Progenitor cell of endocrine pancreas (in vitro differentiated cells): ENCODE results near the gene GLRX3. TPM values are rescaled to one million over a fixed set of nuclear protein-coding genes. Genes with fewer than 3 reads are reported as not detected.

Source experiments
- DNase-seq: peaks from one replicate; pipeline ENCODE4 v3.0.0; 2021; ENCODE audit warnings: low spot score; ENCODE audit not compliant: unreplicated experiment
- H3K27ac Mint-ChIP-seq: 2 replicates; pipeline ENCODE4 v1.8.0; 2021; ENCODE audit warnings: mild to moderate bottlenecking, moderate library complexity, mixed read lengths
- H3K27me3 Mint-ChIP-seq: 2 replicates; pipeline ENCODE4 v1.8.0; 2021; ENCODE audit warnings: mixed read lengths
- H3K36me3 Mint-ChIP-seq: 2 replicates; pipeline ENCODE4 v1.8.0; 2022; ENCODE audit warnings: mixed read lengths; ENCODE audit not compliant: insufficient read depth
- H3K4me1 Mint-ChIP-seq: 2 replicates; pipeline ENCODE4 v1.8.0; 2021; ENCODE audit warnings: low read depth, mixed read lengths
- H3K4me3 Mint-ChIP-seq: 2 replicates; pipeline ENCODE4 v1.8.0; 2021; ENCODE audit warnings: low read depth, mild to moderate bottlenecking, moderate library complexity, mixed read lengths
- H3K9me3 Mint-ChIP-seq: 2 replicates; pipeline ENCODE4 v1.8.0; 2021; ENCODE audit warnings: low read depth, mixed read lengths
- total RNA-seq: library from RNA; stranded (reverse); gene quantifications from 2 replicates; pipeline ENCODE4 v1.2.1, GENCODE V29; 2021
- TF ChIP-seq, protein P1 (sequence below): fragments of 200-600 bp; sonication (generic); IDR thresholded peaks from one replicate; pipeline ENCODE4 v1.5.0; 2021; ENCODE audit warnings: antibody characterized with exemption, mild to moderate bottlenecking; ENCODE audit not compliant: unreplicated experiment

The GLRX3 gene
- total RNA-seq, 1 donor from 2014 or later = 80.8 TPM

DNA sequence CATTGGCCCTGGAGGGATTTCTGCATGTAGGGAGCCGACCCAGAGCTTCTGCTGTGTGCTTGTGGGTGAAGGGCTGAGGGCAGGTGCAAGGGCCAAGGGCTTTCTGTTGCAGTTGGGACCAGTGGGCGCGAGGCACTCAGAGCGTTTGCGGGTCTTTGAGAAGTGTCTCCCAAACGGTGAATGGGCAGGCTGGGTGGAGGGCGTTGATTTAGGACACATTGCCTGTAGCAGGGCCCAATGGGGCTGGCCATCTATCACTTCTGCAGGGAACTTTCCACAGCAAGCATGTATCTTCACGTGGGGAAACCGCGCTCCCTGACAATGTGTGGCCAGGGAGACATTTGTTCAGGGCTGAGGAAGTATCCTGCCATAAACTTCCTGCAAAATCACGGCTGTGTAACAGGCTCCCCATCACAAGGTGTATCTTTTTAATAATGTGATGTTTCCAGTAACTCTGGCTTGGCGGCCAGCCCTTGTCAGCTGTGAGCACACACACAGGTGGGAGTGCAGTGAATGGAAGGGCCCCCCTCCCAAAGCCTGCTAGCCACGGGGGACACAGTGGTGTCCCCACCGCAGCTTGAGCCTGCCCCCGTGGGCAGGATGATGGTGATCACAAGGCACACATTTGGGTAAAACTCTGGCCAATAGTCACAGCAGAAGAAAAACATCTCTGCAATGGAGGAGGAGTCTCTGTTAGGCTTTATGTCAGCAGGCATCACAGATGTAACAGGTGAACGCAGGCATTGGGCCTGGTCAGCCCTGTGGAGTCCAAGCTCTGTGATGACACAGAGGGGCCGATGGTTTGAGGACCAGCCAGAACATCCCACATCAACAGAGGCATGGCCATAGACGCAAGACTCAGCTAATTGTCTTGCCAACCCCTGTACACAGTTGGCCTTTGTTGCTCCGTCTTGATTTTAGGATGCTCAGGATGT lies 84.3 kb downstream of the GLRX3 start:
- no peaks in the 10 kb centered on the region for H3K9me3 Mint-ChIP-seq
- no peaks in the 10 kb centered on the region for H3K4me1 Mint-ChIP-seq
- TF ChIP-seq, protein P1, sequence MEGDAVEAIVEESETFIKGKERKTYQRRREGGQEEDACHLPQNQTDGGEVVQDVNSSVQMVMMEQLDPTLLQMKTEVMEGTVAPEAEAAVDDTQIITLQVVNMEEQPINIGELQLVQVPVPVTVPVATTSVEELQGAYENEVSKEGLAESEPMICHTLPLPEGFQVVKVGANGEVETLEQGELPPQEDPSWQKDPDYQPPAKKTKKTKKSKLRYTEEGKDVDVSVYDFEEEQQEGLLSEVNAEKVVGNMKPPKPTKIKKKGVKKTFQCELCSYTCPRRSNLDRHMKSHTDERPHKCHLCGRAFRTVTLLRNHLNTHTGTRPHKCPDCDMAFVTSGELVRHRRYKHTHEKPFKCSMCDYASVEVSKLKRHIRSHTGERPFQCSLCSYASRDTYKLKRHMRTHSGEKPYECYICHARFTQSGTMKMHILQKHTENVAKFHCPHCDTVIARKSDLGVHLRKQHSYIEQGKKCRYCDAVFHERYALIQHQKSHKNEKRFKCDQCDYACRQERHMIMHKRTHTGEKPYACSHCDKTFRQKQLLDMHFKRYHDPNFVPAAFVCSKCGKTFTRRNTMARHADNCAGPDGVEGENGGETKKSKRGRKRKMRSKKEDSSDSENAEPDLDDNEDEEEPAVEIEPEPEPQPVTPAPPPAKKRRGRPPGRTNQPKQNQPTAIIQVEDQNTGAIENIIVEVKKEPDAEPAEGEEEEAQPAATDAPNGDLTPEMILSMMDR = no peak
- H3K4me3 Mint-ChIP-seq = no peak overlapping the region
- H3K36me3 Mint-ChIP-seq = no peaks in the 10 kb centered on the region
- DNase-seq = no peak
- H3K27ac Mint-ChIP-seq = no peak overlapping the region
- no peaks in the 10 kb centered on the region for H3K27me3 Mint-ChIP-seq

DNA sequence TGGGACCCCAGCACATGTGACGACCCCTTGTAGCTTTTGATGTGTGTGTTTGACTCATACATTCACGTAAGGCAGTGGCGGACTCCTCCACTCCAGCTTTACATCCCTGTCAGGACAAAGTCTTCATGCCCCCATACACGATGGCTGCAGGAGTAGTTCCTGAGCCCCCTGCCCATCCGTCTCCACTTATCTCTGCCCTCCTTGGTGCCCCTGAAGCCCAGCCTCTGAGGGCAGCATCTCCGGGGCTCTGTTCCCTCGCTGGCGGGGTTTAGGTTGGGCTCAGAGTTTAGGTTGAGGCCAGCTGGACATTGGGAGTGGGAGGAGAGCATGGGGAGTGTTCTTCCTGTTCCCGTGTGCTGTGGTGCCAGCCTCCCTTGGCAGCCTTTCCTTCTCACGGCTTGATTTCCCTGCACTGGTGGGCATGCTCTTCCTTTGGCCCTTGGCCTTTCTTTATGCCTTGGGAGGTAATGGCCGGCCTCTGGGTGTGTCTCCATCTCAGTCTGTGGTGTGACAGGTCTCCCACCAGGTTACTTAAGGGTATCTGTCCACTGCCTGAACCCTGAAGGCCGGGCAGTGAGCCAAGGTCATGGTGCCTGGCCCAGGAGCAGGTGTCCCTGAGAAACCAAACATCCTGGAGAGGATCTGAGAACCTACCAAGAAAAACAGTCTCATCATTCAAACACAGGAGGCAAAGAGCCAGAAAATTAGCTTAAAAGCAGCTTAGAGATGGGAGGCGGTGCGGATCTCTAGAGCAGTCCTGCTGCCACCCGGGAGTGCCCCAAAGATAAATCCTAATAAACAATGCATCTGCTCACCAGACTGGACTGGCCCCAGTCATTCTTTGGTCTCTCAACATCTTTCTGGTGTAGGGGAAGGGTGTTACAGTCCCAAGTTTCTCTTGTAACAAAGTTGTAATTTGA lies 85.5 kb downstream of the GLRX3 start:
- no peaks in the 10 kb centered on the region for H3K4me1 Mint-ChIP-seq
- peaks cover 1% of the 10 kb centered on the region for H3K36me3 Mint-ChIP-seq
- no peak overlapping the region for H3K4me3 Mint-ChIP-seq
- peaks cover 4% of the 10 kb centered on the region for H3K9me3 Mint-ChIP-seq
- TF ChIP-seq, protein P1 = no peak
- no peaks in the 10 kb centered on the region for H3K27me3 Mint-ChIP-seq
- no peak overlapping the region for H3K27ac Mint-ChIP-seq
- no peak for DNase-seq

DNA sequence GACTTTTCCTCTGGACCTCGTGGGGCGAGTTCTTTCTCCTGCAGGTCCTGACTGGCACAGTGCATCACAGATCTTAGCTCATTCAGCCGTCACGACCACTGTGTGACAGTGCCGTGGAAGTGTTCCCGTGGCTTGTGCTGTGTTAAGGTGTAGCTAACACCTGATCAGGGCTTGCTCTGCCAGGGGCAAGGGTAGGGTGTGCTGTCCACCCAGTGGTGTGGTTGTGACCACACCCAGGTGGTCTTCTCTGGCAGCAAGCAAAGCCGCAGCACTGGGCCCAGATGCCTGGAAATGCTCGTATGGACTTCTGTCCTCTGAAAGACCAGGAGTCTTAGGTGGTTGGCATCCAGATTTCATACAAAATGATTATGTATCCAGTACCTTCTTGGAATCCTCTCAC lies 86.2 kb downstream of the GLRX3 start:
- Mint-ChIP-seq H3K27me3 (no peaks in the 10 kb centered on the region), H3K4me1 (no peaks in the 10 kb centered on the region), H3K9me3 (peaks cover 7% of the 10 kb centered on the region), H3K4me3 (no peak overlapping the region), H3K36me3 (peaks cover 2% of the 10 kb centered on the region), H3K27ac (no peak overlapping the region)
- no peak for DNase-seq
- TF ChIP-seq, protein P1 = no peak

DNA sequence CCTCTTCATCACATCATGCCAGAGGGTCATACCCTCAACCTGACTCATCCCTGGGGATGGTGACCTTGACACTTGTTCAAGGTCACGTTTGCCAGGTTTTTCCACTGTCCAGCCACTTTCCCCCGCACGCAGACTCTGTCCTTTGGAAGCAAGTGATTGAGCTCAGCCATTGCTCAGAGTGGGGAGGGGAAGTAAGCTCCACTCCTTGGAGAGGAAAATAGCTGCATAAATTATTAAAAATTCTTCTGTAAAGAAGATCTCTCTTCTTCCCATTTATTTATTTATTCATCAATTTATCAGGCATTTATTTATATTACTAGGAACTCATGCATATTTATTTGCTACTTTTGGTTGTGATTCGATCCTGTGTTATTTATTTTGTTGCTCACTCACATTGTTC lies 88.0 kb downstream of the GLRX3 start:
- Mint-ChIP-seq H3K4me3 (no peak overlapping the region), H3K36me3 (peaks cover 7% of the 10 kb centered on the region), H3K9me3 (peaks cover 17% of the 10 kb centered on the region), H3K27ac (no peak overlapping the region), H3K27me3 (no peaks in the 10 kb centered on the region), H3K4me1 (no peaks in the 10 kb centered on the region)
- DNase-seq = no peak
- TF ChIP-seq, protein P1 = no peak

DNA sequence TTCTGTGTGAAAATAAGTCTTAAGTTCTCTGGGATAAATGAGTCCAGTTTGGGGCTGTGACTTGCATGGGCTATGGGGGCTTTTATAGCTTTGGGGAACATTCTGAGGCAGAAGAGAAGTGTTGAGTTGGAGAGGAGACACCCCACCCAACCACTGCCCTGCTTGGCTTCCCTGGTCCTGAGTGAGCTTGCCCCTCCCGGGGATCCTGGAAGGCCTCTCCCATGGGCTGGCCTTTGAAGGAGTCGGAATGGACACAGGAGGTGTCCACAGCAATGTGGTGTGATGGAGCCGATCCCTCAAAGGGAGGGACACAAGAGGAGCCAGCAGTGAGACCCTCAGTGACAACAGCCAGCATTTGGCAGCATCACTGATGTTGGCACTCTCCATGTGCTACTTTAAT lies 89.8 kb downstream of the GLRX3 start:
- Mint-ChIP-seq H3K27ac (no peak overlapping the region), H3K9me3 (peaks cover 17% of the 10 kb centered on the region), H3K4me1 (no peaks in the 10 kb centered on the region), H3K36me3 (peaks cover 7% of the 10 kb centered on the region), H3K4me3 (no peak overlapping the region), H3K27me3 (no peaks in the 10 kb centered on the region)
- TF ChIP-seq, protein P1 = no peak
- no peak for DNase-seq
